GM19351 (cell line): ENCODE measurements around the gene HJURP.
"Not testable (repeated sequence)": the region's sequence is repeated elsewhere in the genome, so short reads cannot be mapped to it uniquely, and the experiment has no call there.

Experiments used
- ATAC-seq: cut with Tn5 transposase; IDR thresholded peaks from one replicate; pipeline ENCODE4 v1.9.1; 2021; ENCODE audit warnings: mild to moderate bottlenecking, moderate library complexity; ENCODE audit not compliant: unreplicated experiment

Gene HJURP

GRCh38 chr2:233854241-233854981 lies at the start of gene HJURP:
Gene HJURP, minus strand, starts transcription at chr2:233854535. Its CDS starts 35 bp downstream, at chr2:233854500.
- ATAC-seq, result peak; percentile 95

- no peak for ATAC-seq
These were observed 47.5 kb upstream of the HJURP start for GRCh38 chr2:233901884-233902283.

DNA sequence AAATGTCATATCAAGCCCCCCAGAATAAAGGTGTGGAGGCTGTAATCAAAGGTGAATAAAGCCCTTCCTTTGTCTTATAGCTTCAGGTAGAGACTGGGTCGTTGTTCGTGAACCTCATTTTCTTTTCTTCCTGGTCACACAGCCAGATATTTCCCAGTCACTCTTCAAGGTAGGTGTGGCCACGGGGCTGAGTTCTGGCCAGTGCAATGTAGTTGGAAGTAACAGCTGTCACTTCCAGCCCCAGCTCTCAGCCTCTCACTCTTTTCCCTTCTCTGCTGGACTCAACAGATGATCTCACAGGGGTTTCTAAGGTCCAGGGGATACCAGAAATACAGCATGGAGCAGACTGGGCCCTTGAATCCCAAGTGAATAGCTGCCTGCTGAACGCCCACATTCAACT lies 47.0 kb upstream of the HJURP start:
- no peak for ATAC-seq

DNA sequence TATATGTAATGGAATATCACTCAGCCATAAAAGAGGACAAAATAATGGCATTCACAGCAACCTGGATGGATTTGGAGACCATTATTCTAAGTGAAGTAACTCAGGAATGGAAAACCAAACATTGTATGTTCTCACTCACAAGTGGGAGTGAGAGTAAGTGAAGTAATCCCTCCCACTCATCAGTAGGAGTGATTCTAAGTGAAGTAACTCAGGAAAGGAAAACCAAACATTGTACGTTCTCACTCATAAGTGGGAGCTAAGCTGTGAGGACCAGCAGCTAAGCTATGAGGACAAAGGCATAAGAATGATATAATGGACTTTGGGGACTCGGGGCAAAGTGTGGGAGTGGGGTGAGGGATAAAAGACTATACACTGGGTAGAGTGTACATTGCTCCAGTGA lies 41.9 kb upstream of the HJURP start:
- ATAC-seq, result not testable (repeated sequence)

- ATAC-seq, result no peak
These were observed 38.5 kb upstream of the HJURP start for GRCh38 chr2:233892793-233893192.

GRCh38 chr2:233882353-233882752 lies 28.0 kb upstream of the HJURP start:
- no peak for ATAC-seq

DNA sequence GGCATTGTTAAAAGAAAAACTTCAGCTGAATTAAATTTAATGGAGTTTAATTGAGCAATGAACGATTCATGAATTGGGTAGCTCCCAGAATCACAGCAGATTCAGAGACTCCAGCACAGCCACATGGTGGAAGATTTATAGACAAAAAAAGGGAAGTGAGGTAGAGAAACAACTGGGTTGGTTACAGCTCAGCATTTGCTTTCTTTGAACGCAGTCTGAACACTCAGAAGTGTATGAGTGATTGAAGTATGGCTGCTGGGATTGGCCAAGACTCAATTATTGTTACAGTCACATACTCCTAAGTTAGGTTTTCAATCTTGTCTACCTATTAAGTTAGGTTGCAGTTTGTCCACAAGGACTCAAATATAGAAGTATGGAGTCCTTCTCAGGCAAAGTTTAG lies 17.8 kb upstream of the HJURP start:
- not testable (repeated sequence) for ATAC-seq

- ATAC-seq, result no peak
These were observed 17.1 kb upstream of the HJURP start for GRCh38 chr2:233871432-233871831.

GRCh38 chr2:233867993-233868532 lies 13.7 kb upstream of the HJURP start, which contains the start of gene MSL3B:
Gene MSL3B, minus strand, starts transcription at chr2:233868386.
- ATAC-seq, result peak; percentile 75

GRCh38 chr2:233866479-233866878 lies 12.1 kb upstream of the HJURP start:
- no peak for ATAC-seq

DNA sequence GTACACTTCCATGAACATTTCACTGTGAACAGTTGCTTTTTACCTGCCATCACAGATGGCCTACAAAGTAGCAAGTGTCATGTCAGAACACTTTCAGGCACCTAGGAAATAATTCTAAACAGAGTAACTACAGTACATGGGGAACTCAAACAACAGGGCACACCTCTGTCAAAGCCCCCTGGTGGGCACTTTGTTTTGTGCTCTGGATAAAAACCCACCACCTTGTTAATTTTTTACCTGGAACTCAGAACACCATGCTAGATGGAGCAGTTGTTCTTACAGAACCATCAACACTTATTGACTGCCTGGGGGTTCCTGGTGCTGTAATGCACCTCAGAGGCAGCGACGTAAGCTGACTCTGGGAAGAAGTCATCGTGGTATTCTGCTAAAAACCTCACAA lies 11.5 kb upstream of the HJURP start:
- no peak for ATAC-seq

GRCh38 chr2:233862261-233862768 lies 8.0 kb upstream of the HJURP start:
- ATAC-seq, result no peak

DNA sequence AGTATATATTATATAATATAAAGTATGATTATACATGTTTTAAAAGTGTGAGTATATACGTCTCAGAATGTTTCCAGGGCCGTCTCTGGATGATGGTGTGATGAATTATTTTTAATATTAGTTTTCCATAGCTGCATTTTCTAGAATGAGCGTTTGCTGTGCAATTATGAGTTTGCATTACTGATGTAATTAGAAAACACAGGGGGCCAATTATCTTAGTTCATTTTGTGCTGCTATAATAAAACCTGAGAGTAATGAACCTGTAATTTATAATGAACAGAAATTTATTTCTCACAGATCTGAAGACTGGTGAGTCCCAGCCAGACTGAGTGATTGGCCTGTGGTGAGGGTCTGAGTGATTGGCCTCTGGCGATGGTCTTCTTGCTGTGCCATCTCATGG lies 4.0 kb upstream of the HJURP start:
- no peak for ATAC-seq

DNA sequence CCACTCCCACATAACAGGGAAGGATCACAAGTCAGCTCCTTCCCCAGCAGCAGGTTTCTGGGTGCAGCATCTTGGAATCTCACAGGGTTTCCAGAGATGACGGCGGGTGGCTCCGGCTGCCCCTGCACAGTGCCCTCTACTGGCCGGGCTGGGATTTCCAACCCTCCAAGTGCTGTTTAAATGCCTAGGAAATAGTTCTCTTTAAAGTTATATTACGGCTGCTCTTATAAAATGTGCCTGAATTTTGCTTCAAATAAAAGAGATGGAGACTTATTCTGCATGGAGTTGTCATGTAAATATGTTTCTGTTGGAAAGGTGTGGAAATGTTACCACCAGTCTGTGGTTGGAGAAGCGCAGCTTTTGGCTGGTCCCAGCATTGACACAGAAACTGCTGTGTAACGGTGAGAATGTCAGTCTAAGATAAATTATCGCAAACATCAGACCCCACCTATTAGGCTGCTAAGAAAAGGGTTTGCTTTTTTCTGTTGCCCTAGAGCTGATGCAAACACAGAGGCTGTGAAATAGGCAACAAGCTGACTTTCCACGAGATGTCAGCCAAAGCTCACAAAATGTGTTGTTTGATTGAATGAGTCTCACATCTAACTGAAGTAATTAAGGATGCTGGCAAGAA lies 3.3 kb upstream of the HJURP start:
- ATAC-seq, result no peak

DNA sequence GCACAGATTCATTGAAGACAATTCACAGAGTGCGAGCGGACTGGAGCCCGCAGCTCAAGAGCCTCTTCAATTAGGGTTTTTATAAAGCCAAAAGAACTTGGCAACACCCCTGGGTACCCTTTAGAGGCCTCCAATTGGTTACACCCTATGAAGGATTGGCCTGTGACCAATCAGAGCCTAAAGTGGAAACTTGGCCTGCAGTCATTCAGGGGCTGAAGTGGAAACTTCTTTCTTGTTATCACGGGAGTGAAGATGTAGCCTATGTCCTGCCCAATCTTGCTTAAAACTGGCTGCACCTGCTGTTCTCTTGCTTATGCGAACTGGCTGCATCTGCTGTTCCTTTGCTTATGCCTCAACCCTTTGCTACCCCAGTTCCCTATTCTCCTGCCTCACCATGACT lies 1.8 kb upstream of the HJURP start:
- ATAC-seq, result no peak

GRCh38 chr2:233855345-233855744 lies 1.0 kb upstream of the HJURP start:
- ATAC-seq, result no peak

- ATAC-seq, result no peak
These were observed 473 bp downstream of the HJURP start for GRCh38 chr2:233853883-233854240.

- no peak for ATAC-seq
These were observed 982 bp downstream of the HJURP start for GRCh38 chr2:233853353-233853752.

DNA sequence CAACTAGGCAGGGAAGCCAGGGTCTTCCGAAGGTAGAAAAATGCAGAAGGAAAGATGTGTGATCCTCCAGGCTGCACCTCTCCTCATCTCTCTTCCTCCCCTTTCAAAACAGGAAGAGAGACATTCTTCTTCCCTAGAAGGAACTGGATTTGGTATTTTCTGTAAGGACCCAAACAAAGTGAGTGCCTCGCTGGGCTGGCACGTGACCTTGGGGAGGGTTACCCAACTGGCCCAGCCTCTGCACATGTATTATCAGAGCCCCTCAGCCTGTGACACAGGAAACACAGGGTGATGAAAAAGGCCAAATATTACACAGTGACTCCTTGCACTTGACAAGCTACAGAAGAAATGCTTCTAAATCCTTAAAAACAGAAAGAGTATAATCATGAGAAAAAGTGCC lies 2.3 kb downstream of the HJURP start:
- ATAC-seq, result no peak

DNA sequence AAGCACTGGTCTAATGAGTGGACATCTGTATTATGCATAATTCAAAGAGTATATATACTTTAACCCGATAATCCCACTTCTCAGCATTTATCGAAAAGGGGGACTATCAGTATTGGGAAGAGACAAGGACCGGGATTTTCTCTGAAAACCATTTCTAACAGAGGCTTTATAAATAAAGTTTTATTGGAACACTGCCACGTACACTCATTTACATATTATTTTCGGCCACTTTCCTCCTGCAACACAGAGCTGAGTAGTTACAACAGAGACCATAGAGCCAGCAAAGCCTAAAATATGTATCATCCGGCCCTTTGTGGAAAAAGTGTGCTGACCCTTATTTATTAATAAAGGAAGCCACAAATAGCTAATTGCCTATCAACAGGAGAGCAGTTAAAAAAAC lies 3.2 kb downstream of the HJURP start:
- ATAC-seq, result no peak

DNA sequence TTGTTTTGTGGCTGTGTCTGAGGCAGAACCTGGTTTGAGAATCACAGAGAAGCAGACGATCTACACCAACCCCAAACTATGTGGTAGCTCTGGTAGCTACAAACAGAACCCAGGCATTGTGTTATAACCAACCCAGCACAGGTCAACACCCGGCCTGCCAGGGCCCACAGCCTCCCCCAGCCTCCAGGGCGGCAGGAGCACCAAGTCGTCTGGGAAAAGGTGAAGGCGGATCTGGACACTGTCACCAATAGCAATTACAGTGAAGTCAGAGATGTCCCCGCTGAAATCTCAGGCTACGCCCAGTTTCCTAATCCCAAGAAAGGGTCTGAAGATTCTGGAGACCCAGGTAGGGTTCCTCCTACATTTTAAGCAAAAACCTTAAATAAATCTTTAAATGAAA lies 3.6 kb downstream of the HJURP start:
- no peak for ATAC-seq

- no peak for ATAC-seq
These were observed 4.6 kb downstream of the HJURP start for GRCh38 chr2:233849607-233850271.
